ENCODE data around the gene LNPK.

LNPK gene

GRCh38 chr2:175941699-175942098, 60.4 kb downstream of the LNPK start:
- H3K4me3 ChIP-seq (ENCODE audit: low read depth, low read length): no peak overlapping the region
- ChIA-PET CTCF (no interaction called here), POLR2A (no interaction called here)
- no peak for DNase-seq (ENCODE audit: low read depth, low spot score)
- TF ChIP-seq, protein P1, sequence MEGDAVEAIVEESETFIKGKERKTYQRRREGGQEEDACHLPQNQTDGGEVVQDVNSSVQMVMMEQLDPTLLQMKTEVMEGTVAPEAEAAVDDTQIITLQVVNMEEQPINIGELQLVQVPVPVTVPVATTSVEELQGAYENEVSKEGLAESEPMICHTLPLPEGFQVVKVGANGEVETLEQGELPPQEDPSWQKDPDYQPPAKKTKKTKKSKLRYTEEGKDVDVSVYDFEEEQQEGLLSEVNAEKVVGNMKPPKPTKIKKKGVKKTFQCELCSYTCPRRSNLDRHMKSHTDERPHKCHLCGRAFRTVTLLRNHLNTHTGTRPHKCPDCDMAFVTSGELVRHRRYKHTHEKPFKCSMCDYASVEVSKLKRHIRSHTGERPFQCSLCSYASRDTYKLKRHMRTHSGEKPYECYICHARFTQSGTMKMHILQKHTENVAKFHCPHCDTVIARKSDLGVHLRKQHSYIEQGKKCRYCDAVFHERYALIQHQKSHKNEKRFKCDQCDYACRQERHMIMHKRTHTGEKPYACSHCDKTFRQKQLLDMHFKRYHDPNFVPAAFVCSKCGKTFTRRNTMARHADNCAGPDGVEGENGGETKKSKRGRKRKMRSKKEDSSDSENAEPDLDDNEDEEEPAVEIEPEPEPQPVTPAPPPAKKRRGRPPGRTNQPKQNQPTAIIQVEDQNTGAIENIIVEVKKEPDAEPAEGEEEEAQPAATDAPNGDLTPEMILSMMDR (IDR thresholded peaks at IDR 0.05; ENCODE audit: insufficient read depth, low read length, missing control alignments): no peak

- CTCF ChIA-PET: interaction anchor here (1.4 kb wide), 1 partner anchor 19 kb away, joined by 3 read pairs; no protein-coding TSS in a partner anchor
- POLR2A ChIA-PET: no interaction called here
- no peak overlapping the region for H3K4me3 ChIP-seq (ENCODE audit: low read depth, low read length)
- DNase-seq (ENCODE audit: low read depth, low spot score): no peak
- TF ChIP-seq, protein P1 (IDR thresholded peaks at IDR 0.05; ENCODE audit: insufficient read depth, low read length, missing control alignments): no peak
Observed at GRCh38 chr2:175937216-175937615, 64.9 kb downstream of the LNPK start.

GRCh38 chr2:175935289-175936181, 66.5 kb downstream of the LNPK start:
- H3K4me3 ChIP-seq (ENCODE audit: low read depth, low read length): no peak overlapping the region
- DNase-seq (ENCODE audit: low read depth, low spot score): no peak
- ChIA-PET POLR2A (no interaction called here), CTCF (interaction anchor here (1.0 kb wide), 1 partner anchor 245 kb away, joined by 3 read pairs; no protein-coding TSS in a partner anchor)
- TF ChIP-seq, protein P1 (IDR thresholded peaks at IDR 0.05; ENCODE audit: insufficient read depth, low read length, missing control alignments): no peak

GRCh38 chr2:175932675-175933074, 69.4 kb downstream of the LNPK start:
- H3K4me3 ChIP-seq (ENCODE audit: low read depth, low read length): no peak overlapping the region
- CTCF ChIA-PET: interaction anchor here (0.6 to 1.2 kb wide), 2 partner anchors 8 to 10 kb away, joined by 4 read pairs; no protein-coding TSS in a partner anchor
- POLR2A ChIA-PET: interaction anchor here (0.6 kb wide), 1 partner anchor 103 kb away, joined by 3 read pairs; no protein-coding TSS in a partner anchor
- TF ChIP-seq, protein P1 (IDR thresholded peaks at IDR 0.05; ENCODE audit: insufficient read depth, low read length, missing control alignments): no peak
- DNase-seq (ENCODE audit: low read depth, low spot score): no peak

DNA sequence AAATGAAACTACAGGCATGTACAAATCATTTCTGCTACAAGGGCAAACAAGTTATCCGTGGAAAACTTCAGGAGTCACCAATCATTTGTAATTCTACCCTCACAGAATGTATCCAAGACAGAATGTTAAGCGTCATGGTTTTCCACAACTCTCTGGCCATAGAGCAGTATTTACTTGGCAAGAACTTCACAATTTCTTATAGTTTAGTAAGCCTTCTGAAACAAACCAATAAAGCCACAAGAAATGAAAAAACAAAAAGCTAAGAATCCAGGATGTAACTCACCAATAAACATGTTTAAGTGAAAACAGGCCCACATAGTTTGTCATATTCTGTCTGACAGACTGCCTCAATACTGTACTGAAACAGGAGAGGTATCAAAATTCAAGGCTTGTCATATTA, 70.3 kb downstream of the LNPK start:
- DNase-seq (ENCODE audit: low read depth, low spot score): peak; percentile 61
- POLR2A ChIA-PET: no interaction called here
- CTCF ChIA-PET: no interaction called here
- TF ChIP-seq, protein P1 (IDR thresholded peaks at IDR 0.05; ENCODE audit: insufficient read depth, low read length, missing control alignments): no peak
- no peak overlapping the region for H3K4me3 ChIP-seq (ENCODE audit: low read depth, low read length)

DNA sequence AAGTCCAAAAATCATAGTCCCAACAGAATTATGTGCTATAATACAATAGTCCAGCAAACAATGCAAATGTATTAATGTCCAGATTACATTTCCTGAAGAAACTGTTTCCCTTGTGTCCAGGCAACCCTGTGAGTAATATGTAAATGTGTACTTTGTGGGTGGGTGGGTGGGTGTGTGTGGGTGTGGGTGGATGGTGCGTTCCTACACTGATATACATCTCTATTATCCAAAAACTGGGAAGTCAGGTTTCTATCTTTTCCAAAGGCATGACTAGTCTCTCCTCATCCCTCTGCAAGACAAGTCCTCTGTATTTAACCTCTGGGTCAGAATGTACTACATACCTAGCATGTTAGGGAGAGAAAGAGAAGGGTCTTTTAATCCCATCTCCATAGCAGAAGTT, 71.6 kb downstream of the LNPK start:
- ChIA-PET CTCF (no interaction called here), POLR2A (no interaction called here)
- no peak overlapping the region for H3K4me3 ChIP-seq (ENCODE audit: low read depth, low read length)
- DNase-seq (ENCODE audit: low read depth, low spot score): no peak
- TF ChIP-seq, protein P1 (IDR thresholded peaks at IDR 0.05; ENCODE audit: insufficient read depth, low read length, missing control alignments): no peak
